ENCODE results near the gene CDK11B. TPM values are rescaled to one million over a fixed set of nuclear protein-coding genes. Genes with fewer than 3 reads are reported as not detected.
"Not testable (repeated sequence)": the region's sequence is repeated elsewhere in the genome, so short reads cannot be mapped to it uniquely, and the experiment has no call there.

Gene CDK11B
- 16.1 TPM for total RNA-seq
- 35.6 TPM for polyA plus RNA-seq
- long read RNA-seq, donor 1, partial matches to known transcripts = 0 of 1 reads
- long read RNA-seq, donor 1, other reads (novel, unspliced or antisense) = 0 of 1 reads
- long read RNA-seq, donor 2, partial matches to known transcripts = 20 of 23 reads
- long read RNA-seq, donor 2, other reads (novel, unspliced or antisense) = 0 of 23 reads
- long read RNA-seq, donor 3, partial matches to known transcripts = 23 of 23 reads
- long read RNA-seq, donor 3, other reads (novel, unspliced or antisense) = 0 of 23 reads
- long read RNA-seq, donor 4, partial matches to known transcripts = 7 of 7 reads
- long read RNA-seq, donor 4, other reads (novel, unspliced or antisense) = 0 of 7 reads
- long read RNA-seq, donor 5, partial matches to known transcripts = 23 of 23 reads
- long read RNA-seq, donor 5, other reads (novel, unspliced or antisense) = 0 of 23 reads
- long read RNA-seq, donor 6, partial matches to known transcripts = 7 of 8 reads
- long read RNA-seq, donor 6, other reads (novel, unspliced or antisense) = 0 of 8 reads
- long read RNA-seq, donor 7, partial matches to known transcripts = 12 of 12 reads
- long read RNA-seq, donor 7, other reads (novel, unspliced or antisense) = 0 of 12 reads
- long read RNA-seq, donor 8 = 0 reads
- long read RNA-seq, donor 9, partial matches to known transcripts = 7 of 7 reads
- long read RNA-seq, donor 9, other reads (novel, unspliced or antisense) = 0 of 7 reads
- long read RNA-seq, donor 10, partial matches to known transcripts = 10 of 11 reads
- long read RNA-seq, donor 10, other reads (novel, unspliced or antisense) = 0 of 11 reads

GRCh38 chr1:1658583-1659549, at the start of gene CDK11B:
TSS of gene CDK11B (minus strand) at chr1:1659004. CDS start at chr1:1657485, 1,519 bp downstream.
- Histone ChIP-seq H3K36me3 (ENCODE audit: control insufficient read depth in 2 of 2, insufficient read depth in 2 of 2, low read length in 1 of 2) (peaks cover 23 to 30% of the 10 kb centered on the region in 2 donors), H3K27ac (ENCODE audit: low read depth in 1 of 2, low read length in 1 of 2) (peak within 1 kb of the TSS; percentile 93 to 98), H3K4me3 (ENCODE audit: low read length in 2 of 2) (peak within 1 kb of the TSS; percentile 68 to 69)
- H3K9me3 ChIP-seq (ENCODE audit: control insufficient read depth in 2 of 2, insufficient read depth in 1 of 2, low read length in 1 of 2); H3K27me3 ChIP-seq (ENCODE audit: control insufficient read depth in 2 of 2, insufficient read depth in 1 of 2, low read length in 1 of 2); H3K4me1 ChIP-seq (ENCODE audit: control insufficient read depth in 2 of 2, insufficient read depth in 2 of 2, low read length in 2 of 2): not testable (repeated sequence)
- under 1% methylated on average over 70 of the region's 96 CpGs for WGBS
- DNase-seq (ENCODE audit: low read depth in 6 of 9, low spot score in 9 of 9) = peak; percentile 82 to 96 (median 89)

GRCh38 chr1:1707897-1708296, 49.1 kb upstream of the CDK11B start:
- not testable (repeated sequence) for H3K4me3 ChIP-seq (ENCODE audit: low read length in 2 of 2); H3K4me1 ChIP-seq (ENCODE audit: control insufficient read depth in 2 of 2, insufficient read depth in 2 of 2, low read length in 2 of 2); H3K9me3 ChIP-seq (ENCODE audit: control insufficient read depth in 2 of 2, insufficient read depth in 1 of 2, low read length in 1 of 2); H3K27me3 ChIP-seq (ENCODE audit: control insufficient read depth in 2 of 2, insufficient read depth in 1 of 2, low read length in 1 of 2); H3K27ac ChIP-seq (ENCODE audit: low read depth in 1 of 2, low read length in 1 of 2); DNase-seq (ENCODE audit: low read depth in 6 of 9, low spot score in 9 of 9)
- peaks cover 5 to 13% of the 10 kb centered on the region in 2 donors for H3K36me3 ChIP-seq (ENCODE audit: control insufficient read depth in 2 of 2, insufficient read depth in 2 of 2, low read length in 1 of 2)
- 100% methylated on average over 4 of the region's 20 CpGs for WGBS

GRCh38 chr1:1707241-1707640, 48.4 kb upstream of the CDK11B start:
- WGBS = over 99% methylated on average over 11 of the region's 23 CpGs
- H3K27ac ChIP-seq (ENCODE audit: low read depth in 1 of 2, low read length in 1 of 2); H3K4me3 ChIP-seq (ENCODE audit: low read length in 2 of 2); H3K9me3 ChIP-seq (ENCODE audit: control insufficient read depth in 2 of 2, insufficient read depth in 1 of 2, low read length in 1 of 2); H3K27me3 ChIP-seq (ENCODE audit: control insufficient read depth in 2 of 2, insufficient read depth in 1 of 2, low read length in 1 of 2); H3K4me1 ChIP-seq (ENCODE audit: control insufficient read depth in 2 of 2, insufficient read depth in 2 of 2, low read length in 2 of 2); DNase-seq (ENCODE audit: low read depth in 6 of 9, low spot score in 9 of 9): not testable (repeated sequence)
- peaks cover 5 to 13% of the 10 kb centered on the region in 2 donors for H3K36me3 ChIP-seq (ENCODE audit: control insufficient read depth in 2 of 2, insufficient read depth in 2 of 2, low read length in 1 of 2)

GRCh38 chr1:1705623-1706022, 46.8 kb upstream of the CDK11B start:
- H3K4me3 ChIP-seq (ENCODE audit: low read length in 2 of 2); H3K9me3 ChIP-seq (ENCODE audit: control insufficient read depth in 2 of 2, insufficient read depth in 1 of 2, low read length in 1 of 2); H3K27ac ChIP-seq (ENCODE audit: low read depth in 1 of 2, low read length in 1 of 2); H3K27me3 ChIP-seq (ENCODE audit: control insufficient read depth in 2 of 2, insufficient read depth in 1 of 2, low read length in 1 of 2); H3K4me1 ChIP-seq (ENCODE audit: control insufficient read depth in 2 of 2, insufficient read depth in 2 of 2, low read length in 2 of 2); DNase-seq (ENCODE audit: low read depth in 6 of 9, low spot score in 9 of 9): not testable (repeated sequence)
- WGBS = 98% methylated on average over 5 of the region's 10 CpGs
- H3K36me3 ChIP-seq (ENCODE audit: control insufficient read depth in 2 of 2, insufficient read depth in 2 of 2, low read length in 1 of 2) = peaks cover 5 to 13% of the 10 kb centered on the region in 2 donors

GRCh38 chr1:1704284-1704957, 45.6 kb upstream of the CDK11B start:
- not testable (repeated sequence) for DNase-seq (ENCODE audit: low read depth in 6 of 9, low spot score in 9 of 9); H3K9me3 ChIP-seq (ENCODE audit: control insufficient read depth in 2 of 2, insufficient read depth in 1 of 2, low read length in 1 of 2); H3K4me1 ChIP-seq (ENCODE audit: control insufficient read depth in 2 of 2, insufficient read depth in 2 of 2, low read length in 2 of 2); H3K4me3 ChIP-seq (ENCODE audit: low read length in 2 of 2); H3K27me3 ChIP-seq (ENCODE audit: control insufficient read depth in 2 of 2, insufficient read depth in 1 of 2, low read length in 1 of 2); H3K27ac ChIP-seq (ENCODE audit: low read depth in 1 of 2, low read length in 1 of 2)
- peaks cover 5 to 13% of the 10 kb centered on the region in 2 donors for H3K36me3 ChIP-seq (ENCODE audit: control insufficient read depth in 2 of 2, insufficient read depth in 2 of 2, low read length in 1 of 2)
- WGBS = 98% methylated on average over 27 of the region's 27 CpGs

- no peak overlapping the region for H3K4me3 ChIP-seq (ENCODE audit: low read length in 2 of 2)
- H3K4me1 ChIP-seq (ENCODE audit: control insufficient read depth in 2 of 2, insufficient read depth in 2 of 2, low read length in 2 of 2) = no peaks in the 10 kb centered on the region
- DNase-seq (ENCODE audit: low read depth in 6 of 9, low spot score in 9 of 9) = no peak
- WGBS = 97% methylated on average over 22 of the region's 22 CpGs
- peaks cover 5 to 13% of the 10 kb centered on the region in 2 donors for H3K36me3 ChIP-seq (ENCODE audit: control insufficient read depth in 2 of 2, insufficient read depth in 2 of 2, low read length in 1 of 2)
- no peaks in the 10 kb centered on the region for H3K27me3 ChIP-seq (ENCODE audit: control insufficient read depth in 2 of 2, insufficient read depth in 1 of 2, low read length in 1 of 2)
- no peak overlapping the region for H3K27ac ChIP-seq (ENCODE audit: low read depth in 1 of 2, low read length in 1 of 2)
- H3K9me3 ChIP-seq (ENCODE audit: control insufficient read depth in 2 of 2, insufficient read depth in 1 of 2, low read length in 1 of 2) = no peaks in the 10 kb centered on the region
Observed at GRCh38 chr1:1703796-1704195, 45.0 kb upstream of the CDK11B start.

- WGBS = 96% methylated on average over 7 of the region's 18 CpGs
- not testable (repeated sequence) for H3K4me3 ChIP-seq (ENCODE audit: low read length in 2 of 2); H3K4me1 ChIP-seq (ENCODE audit: control insufficient read depth in 2 of 2, insufficient read depth in 2 of 2, low read length in 2 of 2)
Observed at GRCh38 chr1:1702506-1702905, 43.7 kb upstream of the CDK11B start.

GRCh38 chr1:1700557-1700956, 41.8 kb upstream of the CDK11B start:
- no CpG with 5 or more reads among the region's 33 CpGs for WGBS
- not testable (repeated sequence) for H3K27me3 ChIP-seq (ENCODE audit: control insufficient read depth in 2 of 2, insufficient read depth in 1 of 2, low read length in 1 of 2); H3K9me3 ChIP-seq (ENCODE audit: control insufficient read depth in 2 of 2, insufficient read depth in 1 of 2, low read length in 1 of 2); DNase-seq (ENCODE audit: low read depth in 6 of 9, low spot score in 9 of 9); H3K4me3 ChIP-seq (ENCODE audit: low read length in 2 of 2); H3K27ac ChIP-seq (ENCODE audit: low read depth in 1 of 2, low read length in 1 of 2); H3K4me1 ChIP-seq (ENCODE audit: control insufficient read depth in 2 of 2, insufficient read depth in 2 of 2, low read length in 2 of 2)
- peaks cover 3 to 13% of the 10 kb centered on the region in 2 donors for H3K36me3 ChIP-seq (ENCODE audit: control insufficient read depth in 2 of 2, insufficient read depth in 2 of 2, low read length in 1 of 2)

More at GRCh38 chr1:1702506-1702905, 43.7 kb upstream of the CDK11B start:
- H3K27ac ChIP-seq (ENCODE audit: low read depth in 1 of 2, low read length in 1 of 2); DNase-seq (ENCODE audit: low read depth in 6 of 9, low spot score in 9 of 9); H3K9me3 ChIP-seq (ENCODE audit: control insufficient read depth in 2 of 2, insufficient read depth in 1 of 2, low read length in 1 of 2); H3K27me3 ChIP-seq (ENCODE audit: control insufficient read depth in 2 of 2, insufficient read depth in 1 of 2, low read length in 1 of 2): not testable (repeated sequence)
- H3K36me3 ChIP-seq (ENCODE audit: control insufficient read depth in 2 of 2, insufficient read depth in 2 of 2, low read length in 1 of 2) = peaks cover 5 to 13% of the 10 kb centered on the region in 2 donors
